ENCODE measurements around the gene BACE2.
"Not testable (repeated sequence)": the region's sequence is repeated elsewhere in the genome, so short reads cannot be mapped to it uniquely, and the experiment has no call there.

The BACE2 gene

GRCh38 chr21:41283211-41283818 is 115.4 kb downstream of the BACE2 start:
- DNase-seq = peak; percentile 81

GRCh38 chr21:41289431-41289830 is 121.5 kb downstream of the BACE2 start:
- no peak for DNase-seq

DNA sequence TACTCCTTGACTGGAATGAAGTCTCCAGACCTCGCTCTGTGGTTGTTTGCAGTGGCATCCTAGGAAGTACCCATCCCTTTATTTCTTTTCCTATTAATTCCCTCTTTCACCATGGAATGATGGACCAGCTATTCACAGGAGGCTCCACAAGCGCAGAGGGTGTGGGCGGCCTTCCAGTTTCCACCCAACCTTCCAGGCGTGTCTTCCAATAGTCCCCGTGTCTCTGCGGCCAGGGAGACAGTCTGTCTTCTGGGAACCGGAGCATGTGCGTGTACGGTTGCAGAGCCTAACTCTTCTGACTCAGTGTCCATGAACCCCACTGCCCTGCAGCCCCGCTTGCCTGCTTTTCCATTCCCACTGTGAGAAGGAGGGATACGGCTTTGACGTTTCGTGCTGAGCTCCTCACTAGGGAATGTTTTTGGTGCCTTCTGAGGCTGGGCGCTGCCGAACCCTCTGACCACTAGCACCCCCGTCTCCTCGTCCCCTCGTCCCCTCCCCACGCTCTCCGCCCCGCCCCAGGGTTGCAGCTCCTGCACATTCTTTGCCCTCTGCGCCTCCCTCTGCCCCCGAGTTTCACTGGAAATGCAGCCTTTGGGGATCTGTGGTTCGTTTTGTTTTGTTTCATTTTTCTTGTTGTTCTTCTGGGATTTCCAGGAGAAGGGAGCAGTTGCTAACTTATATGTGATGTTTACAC is 122.3 kb downstream of the BACE2 start:
- DNase-seq = no peak

- DNase-seq = no peak
Observed at GRCh38 chr21:41294548-41295231, 126.7 kb downstream of the BACE2 start.

GRCh38 chr21:41295721-41296254 is 127.8 kb downstream of the BACE2 start:
- no peak for DNase-seq

DNA sequence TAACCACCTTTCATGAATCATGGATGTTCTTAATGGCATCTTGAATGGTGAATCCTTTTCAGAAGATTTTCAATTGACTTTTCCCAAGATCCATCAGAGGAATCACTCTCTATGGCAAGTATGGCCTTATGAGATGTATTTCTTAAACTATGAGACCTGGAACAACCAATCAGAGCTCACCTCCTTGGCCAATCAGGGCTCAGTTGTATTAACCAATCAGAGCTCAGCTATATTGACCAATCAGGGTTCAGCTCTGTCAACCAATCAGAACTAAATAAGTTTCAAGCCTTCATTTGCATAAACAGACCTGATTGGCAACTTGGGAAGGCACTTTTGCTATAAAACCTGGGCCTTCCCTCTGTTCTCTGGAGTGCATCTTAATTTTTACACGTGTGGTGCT is 135.0 kb downstream of the BACE2 start:
- no peak for DNase-seq

DNA sequence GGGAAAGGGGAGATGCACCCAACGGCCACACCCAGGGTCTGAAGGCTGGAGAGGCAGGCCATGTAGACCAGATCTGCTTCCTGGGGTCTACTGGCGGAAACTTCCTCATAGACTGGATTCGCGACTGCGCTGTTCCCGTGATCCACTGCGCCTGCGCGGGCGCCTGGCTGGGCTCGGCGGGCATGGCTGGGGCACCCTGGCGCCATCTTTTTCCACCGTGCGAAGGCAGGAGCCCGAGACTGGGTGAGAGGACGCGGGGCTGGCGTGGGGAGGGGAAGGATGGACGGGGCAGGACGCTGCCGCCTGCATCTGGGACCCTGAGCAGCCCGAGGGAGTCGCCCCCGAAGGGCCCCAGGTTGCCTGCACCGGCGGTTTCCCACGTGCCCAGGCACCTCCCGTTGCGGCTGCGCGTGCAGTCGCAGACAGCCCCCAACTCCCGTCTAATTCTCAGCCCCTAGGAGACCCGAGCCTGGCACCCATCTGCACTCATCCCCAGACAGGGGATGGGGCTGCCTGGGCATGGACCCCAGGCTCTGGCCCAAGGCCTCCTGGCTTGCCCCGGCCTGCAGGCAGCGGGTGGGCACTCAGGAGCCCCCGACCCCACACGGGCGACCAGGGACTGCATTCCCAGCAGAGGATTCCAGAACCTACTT is 136.2 kb downstream of the BACE2 start:
- DNase-seq = no peak

DNA sequence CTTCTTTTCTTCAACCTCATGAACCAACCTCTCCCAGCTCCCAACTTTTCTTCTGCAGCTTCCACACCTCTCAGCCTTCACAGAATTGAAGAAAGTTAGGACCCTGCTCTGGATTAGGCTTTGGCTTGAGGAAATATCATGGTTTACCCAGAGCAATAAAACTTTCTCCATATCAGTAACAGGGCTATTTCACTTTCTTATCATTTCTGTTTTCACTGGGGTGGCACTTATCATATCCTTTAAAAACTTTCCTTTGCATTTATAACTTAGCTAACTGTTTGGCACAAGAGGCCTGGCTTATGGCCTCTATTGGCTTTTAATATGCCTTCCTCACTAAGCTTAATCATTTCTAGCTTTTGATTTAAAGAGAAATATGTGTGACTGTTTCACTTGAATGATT is 139.3 kb downstream of the BACE2 start:
- no peak for DNase-seq

- DNase-seq = not testable (repeated sequence)
Observed at GRCh38 chr21:41313285-41314164, 145.6 kb downstream of the BACE2 start.

DNA sequence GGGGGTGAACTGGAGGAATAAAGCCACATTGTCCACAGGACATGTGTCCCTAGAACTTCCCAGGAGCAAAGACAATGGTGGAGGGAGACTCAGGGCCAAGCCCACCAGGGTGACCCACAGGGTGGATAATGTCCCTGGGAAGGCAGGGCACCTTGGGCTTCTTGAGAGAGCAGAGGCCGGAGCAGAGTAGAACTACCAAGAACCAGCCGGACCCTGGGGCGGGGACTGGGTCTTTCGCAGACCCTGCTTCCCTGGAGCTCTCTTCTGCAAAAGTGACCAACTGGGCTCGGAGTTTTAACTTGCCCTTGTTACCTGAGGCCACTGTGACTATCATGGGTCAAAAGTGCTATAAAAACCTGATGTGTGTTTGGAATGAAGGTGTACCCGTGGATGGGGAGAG is 147.8 kb downstream of the BACE2 start:
- no peak for DNase-seq

- DNase-seq = no peak
Observed at GRCh38 chr21:41316200-41317062, 148.5 kb downstream of the BACE2 start, which contains the start of gene FAM3B. TSS of gene FAM3B (plus strand) at chr21:41316801. CDS start at chr21:41316880, 79 bp downstream.

DNA sequence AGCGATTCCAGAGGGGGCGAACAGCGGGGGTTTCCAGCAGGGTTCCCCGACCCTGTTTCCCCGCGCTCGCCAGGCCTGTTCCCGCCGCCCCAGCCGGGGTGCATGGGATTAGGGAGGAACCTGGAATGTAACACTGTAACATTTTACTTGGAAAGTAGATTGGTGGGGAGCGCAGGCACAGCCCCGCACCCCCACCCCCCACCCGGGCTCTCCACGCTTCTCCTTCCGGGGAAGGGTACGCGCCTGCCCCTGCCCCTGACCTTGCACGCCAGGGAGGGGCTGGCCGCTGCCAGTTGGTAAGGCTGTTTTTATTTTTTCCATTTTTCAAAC is 149.1 kb downstream of the BACE2 start:
- no peak for DNase-seq

GRCh38 chr21:41317458-41317857 is 149.5 kb downstream of the BACE2 start:
- no peak for DNase-seq

DNA sequence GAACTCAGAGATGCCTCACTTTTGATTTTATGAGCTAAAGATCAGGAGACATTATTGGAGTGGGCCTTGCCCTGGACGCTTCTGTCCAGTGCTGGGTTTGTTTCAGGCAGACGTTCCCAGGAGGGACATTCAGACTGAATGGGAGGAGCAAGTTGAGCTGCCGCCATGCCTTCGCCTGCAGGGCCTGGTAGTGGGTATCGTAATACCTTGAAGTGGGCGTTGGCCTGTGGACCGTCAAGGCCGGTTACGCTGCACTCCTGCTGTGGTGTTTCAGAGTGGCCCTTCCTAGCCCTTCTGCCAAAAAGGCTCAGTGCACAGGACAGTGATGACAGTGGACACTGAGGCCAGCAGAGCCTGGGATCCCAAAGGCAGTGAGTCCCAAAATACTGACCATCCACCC is 150.3 kb downstream of the BACE2 start:
- no peak for DNase-seq

DNA sequence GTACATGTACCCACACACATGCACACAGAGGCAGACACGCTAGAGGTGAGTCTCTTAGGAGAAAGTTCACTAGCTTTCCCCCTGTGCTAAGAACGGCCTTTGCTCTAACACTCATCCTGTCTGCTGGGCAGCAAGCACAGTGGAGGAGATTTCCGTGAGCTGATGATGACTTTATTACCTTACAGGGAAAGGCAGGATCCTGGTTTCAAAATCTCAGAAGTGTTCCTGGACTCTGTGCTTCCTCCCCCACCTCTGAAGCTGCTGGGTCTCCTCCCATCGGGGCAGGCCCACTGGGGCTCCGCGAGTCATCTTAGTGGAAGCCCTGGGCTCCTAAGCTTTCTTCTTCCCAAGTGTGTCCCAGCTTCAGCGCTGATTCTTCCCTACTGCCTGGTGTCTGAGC is 151.3 kb downstream of the BACE2 start:
- no peak for DNase-seq

DNA sequence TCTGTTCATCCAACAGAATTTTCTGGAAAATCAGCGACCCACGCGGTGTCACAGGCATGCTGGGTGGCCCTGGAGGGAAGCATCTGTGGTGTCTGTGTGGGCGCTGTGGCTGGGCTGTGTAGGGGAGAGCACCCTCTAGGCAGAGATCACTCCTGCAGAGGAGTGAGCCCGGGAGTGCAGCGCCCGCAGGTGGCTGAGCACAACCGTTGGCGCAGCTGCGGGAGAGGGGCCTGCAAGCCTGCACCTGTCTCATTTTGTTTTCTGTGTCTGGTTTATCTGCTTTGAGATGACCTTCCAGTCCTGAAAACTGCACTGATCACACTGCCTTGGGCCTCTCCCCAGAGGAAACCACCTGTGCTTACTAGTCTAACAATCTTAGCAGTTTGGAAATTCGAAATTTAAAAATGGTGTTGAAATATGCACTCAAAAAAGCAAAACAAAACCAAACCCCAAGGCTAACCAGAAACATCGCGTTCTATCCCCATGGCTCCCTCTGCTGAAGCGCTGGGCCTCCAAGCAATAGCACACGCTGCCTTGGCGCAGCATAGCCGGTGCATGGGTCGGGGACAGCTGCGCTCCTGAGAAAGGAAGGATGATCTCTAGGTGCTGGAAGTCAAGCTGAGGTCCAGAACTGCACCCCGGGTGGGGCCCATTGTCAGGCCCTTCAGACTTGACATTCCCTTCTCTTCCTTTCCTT is 153.4 kb downstream of the BACE2 start:
- DNase-seq = no peak

DNA sequence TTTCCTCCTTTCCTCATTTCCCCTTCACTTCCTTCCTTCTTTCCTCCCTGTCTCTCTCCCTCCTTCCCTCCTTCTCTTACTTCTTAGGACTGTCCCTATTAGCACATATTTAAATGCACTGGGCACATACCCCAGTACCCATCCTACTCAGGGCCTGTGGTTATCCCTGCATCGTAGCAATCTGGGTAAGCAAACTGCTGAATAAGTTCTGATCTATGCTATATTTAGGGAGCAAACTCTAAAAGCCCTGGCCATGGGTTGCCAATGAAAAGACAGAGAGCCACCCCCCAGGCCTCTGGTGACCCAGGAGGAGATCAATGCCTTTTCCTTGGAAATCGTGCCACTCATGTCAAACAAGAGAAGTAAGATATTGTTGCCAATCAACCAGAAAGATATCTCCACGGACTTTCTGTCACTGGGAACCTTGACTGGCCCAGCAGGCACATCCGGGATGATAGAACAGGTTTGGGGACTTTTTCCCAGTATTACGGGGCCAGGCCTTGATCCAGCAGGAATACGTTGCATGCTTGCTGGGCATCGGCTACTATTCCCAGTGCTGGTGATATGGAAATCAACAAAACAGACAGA is 154.0 kb downstream of the BACE2 start:
- no peak for DNase-seq

DNA sequence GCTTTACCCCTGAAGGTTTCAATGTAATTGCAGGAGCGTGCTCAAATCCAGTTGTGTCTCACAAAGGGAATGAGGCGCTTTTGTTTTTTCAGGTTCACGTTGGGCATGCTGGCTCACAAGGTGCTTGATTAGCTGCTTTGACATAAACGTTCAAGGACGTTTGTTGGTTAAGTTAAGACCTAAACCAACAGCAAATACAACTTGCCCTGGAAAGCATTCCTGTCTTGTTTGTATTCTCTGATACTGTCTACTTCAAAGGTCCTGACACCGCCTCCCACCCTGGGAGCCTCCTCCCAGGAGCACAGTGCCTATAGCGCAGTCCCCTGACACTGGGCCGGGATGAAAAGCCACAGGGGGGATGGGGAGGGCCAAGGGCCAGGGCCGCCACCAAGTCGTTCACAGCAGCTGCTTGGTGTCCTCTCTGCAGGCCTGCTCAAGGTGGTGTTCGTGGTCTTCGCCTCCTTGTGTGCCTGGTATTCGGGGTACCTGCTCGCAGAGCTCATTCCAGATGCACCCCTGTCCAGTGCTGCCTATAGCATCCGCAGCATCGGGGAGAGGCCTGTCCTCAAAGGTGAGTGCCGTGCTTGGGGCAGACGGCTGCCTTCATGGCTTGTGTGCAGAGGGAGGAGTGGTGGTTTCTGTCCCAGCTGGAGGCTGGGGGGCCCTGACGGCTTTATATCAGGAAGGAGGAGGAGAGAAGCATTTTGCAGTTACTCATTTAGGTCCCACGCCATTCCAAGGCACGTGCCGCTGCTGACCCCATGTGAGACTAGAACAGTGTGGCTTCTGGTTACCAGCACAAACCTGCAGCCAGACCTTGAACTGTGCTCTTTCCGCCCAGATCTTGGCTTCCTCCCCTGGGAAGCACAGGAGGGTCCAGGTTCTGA is 154.8 kb downstream of the BACE2 start:
- DNase-seq = no peak

- DNase-seq = no peak
Observed at GRCh38 chr21:41325138-41325912, 157.4 kb downstream of the BACE2 start.

Measured in kidney glomerular epithelial cell (primary cell).